Pancreas (tissue), 10 donors: ENCODE measurements around the gene LMX1A. TPM values are rescaled to one million over a fixed set of nuclear protein-coding genes. Genes with fewer than 3 reads are reported as not detected.

ENCODE experiments used
- ATAC-seq, 4 donors: fragments of 200-7000 bp; cut with Tn5 transposase; one replicate each; pipeline versions ENCODE4 v1.8.0 to v1.9.1; 2020; ENCODE audit warnings: mild to moderate bottlenecking in 4 of 4, moderate library complexity in 4 of 4
- DNase-seq, 6 donors: peaks; one replicate each; pipeline ENCODE4 v3.0.0-alpha.2; 2020
- FAIRE-seq: peaks from 2 replicates; lab custom pipeline; 2012; peaks lifted over from hg19 to GRCh38; lab: Jason Lieb, UNC
- H3K27ac ChIP-seq, 4 donors: fragments of 200-600 bp; sonication (generic); 1 replicate in 3 of 4; 2 replicates in 1 of 4; pipeline versions ENCODE4 v1.5.0 to v1.8.0; 2020
- H3K27me3 ChIP-seq, 4 donors: fragments of 200-600 bp; one replicate each; pipeline ENCODE4 v1.8.0; 2021
- H3K36me3 ChIP-seq, 3 donors: fragments of 200-600 bp; sonication (generic) in 1 of 3; one replicate each; pipeline versions ENCODE4 v1.5.0 to v1.8.0; 2020 to 2021
- H3K4me1 ChIP-seq, 3 donors: fragments of 200-600 bp; one replicate each; pipeline ENCODE4 v1.8.0; 2021
- H3K4me3 ChIP-seq, 4 donors: fragments of 200-600 bp; sonication (generic) in 2 of 4; one replicate each; pipeline versions ENCODE4 v1.5.0 to v1.8.0; 2020 to 2021
- H3K9me3 ChIP-seq, 4 donors: fragments of 200-600 bp; one replicate each; pipeline ENCODE4 v1.8.0; 2021
- WGBS, 2 donors: extraction: QIAGEN DNeasy Blood & Tissue Kit; methylation state at CpG; one replicate each; pipeline ENCODE4 v1.1.7; 2013; 5-methylcytosine and 5-hydroxymethylcytosine counted together
- intact Hi-C, 3 donors: fragments of 100-400 bp; cut with DNase I; formaldehyde crosslinking; loops; one replicate each; pipeline versions ENCODE4 v1.11.1 to v1.14.2; 2022
- polyA plus RNA-seq, 2 donors: library from polyadenylated mRNA; stranded (reverse); fragments of 200-250 nt; gene quantifications; one replicate each; pipeline ENCODE4 v1.2.3, GENCODE V29; 2013
- total RNA-seq, 6 donors: library from RNA; stranded (reverse); fragmentation: NEBNext Ultra II Directional in 4 of 6; extraction: Animal tissue kit (Norgen Biotek cat#: 25700) in 4 of 6; gene quantifications; one replicate each; pipeline versions ENCODE4 v1.2.1 to v1.2.4, GENCODE V29; 2021 to 2023
- TF ChIP-seq, protein P1 (sequence below), 4 donors: fragments of 200-600 bp; sonication (generic) in 3 of 4; IDR thresholded peaks; one replicate each; pipeline versions ENCODE4 v1.5.0 to v1.8.0; 2021; ENCODE audit warnings: antibody characterized with exemption in 4 of 4
- donor health status: healthy with polysubstance abuse.
- donor health status: DM: no; HTN: no; CAD: no; lungs with moderate emphysema.
- donor health status: DM: no; HTN: no; CAD: no.
- donor health status: control.
- donor health status: control.
- donor health status: Bipolar disorder and iron deficiency.
- donor health status: DM: yes; HTN: yes; CAD: no.
- donor health status: DM: no; HTN: no; CAD: no.
- donor health status: DM: no; HTN: no; CAD: no.
- donor health status: DM: yes; HTN: yes; CAD: no.

The LMX1A gene
- total and polyA plus RNA-seq, 8 donors = 0.11 TPM; not detected in 7

DNA sequence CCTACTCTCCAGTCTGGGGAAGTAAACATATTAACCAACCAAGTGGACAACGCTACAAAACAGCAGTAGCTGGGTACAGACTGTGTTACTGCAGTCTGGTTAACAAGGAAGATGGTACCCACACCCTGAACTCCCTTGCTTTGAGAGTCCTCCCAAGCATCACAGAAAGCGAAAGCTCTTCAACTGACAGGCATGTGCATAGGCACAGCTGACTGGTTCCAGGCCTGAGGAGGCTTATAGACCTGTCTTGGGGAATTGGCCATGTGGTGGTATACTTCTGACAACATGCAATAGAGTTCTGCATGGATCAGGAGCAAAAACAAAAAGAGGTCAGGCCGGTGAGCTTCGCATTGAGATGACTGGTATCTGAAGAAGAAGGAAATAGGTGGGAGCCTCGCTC is 17.4 kb downstream of the LMX1A start:
- FAIRE-seq (no peak), DNase-seq (no peak), ATAC-seq (no peak)
- Histone ChIP-seq H3K27ac (no peak overlapping the region), H3K27me3 (no peaks in the 10 kb centered on the region), H3K9me3 (no peaks in the 10 kb centered on the region), H3K4me1 (no peaks in the 10 kb centered on the region), H3K36me3 (no peaks in the 10 kb centered on the region), H3K4me3 (no peak overlapping the region)
- 82 to 85% methylated on average over 5 of the region's 5 CpGs for WGBS, 2 donors
- TF ChIP-seq, protein P1, sequence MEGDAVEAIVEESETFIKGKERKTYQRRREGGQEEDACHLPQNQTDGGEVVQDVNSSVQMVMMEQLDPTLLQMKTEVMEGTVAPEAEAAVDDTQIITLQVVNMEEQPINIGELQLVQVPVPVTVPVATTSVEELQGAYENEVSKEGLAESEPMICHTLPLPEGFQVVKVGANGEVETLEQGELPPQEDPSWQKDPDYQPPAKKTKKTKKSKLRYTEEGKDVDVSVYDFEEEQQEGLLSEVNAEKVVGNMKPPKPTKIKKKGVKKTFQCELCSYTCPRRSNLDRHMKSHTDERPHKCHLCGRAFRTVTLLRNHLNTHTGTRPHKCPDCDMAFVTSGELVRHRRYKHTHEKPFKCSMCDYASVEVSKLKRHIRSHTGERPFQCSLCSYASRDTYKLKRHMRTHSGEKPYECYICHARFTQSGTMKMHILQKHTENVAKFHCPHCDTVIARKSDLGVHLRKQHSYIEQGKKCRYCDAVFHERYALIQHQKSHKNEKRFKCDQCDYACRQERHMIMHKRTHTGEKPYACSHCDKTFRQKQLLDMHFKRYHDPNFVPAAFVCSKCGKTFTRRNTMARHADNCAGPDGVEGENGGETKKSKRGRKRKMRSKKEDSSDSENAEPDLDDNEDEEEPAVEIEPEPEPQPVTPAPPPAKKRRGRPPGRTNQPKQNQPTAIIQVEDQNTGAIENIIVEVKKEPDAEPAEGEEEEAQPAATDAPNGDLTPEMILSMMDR (IDR thresholded peaks at IDR 0.05) = no peak
- intact Hi-C loops = no loop called here

DNA sequence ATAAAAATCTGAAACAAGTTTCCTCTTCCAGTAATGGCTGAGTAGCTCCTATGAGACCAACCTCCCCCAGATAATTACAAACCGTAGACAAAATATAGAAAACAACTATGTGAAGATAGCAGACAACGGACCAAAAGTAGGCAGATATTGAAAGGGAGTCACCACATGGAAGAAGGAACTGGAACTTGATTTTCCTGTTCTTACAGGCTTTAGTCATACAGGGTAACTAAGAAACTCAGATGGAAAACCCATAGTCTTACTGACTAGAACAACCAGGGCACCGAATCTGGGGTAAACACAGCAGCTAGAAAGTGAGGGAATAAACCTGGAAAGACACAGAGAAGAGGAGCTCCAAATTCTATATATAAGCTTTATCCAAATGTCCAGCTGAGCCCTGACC is 26.0 kb downstream of the LMX1A start:
- FAIRE-seq (no peak), DNase-seq (no peak), ATAC-seq (no peak)
- Histone ChIP-seq H3K4me3 (no peak overlapping the region), H3K9me3 (no peaks in the 10 kb centered on the region), H3K27ac (no peak overlapping the region), H3K27me3 (no peaks in the 10 kb centered on the region), H3K4me1 (no peaks in the 10 kb centered on the region), H3K36me3 (no peaks in the 10 kb centered on the region)
- TF ChIP-seq, protein P1 (IDR thresholded peaks at IDR 0.05) = no peak
- WGBS, 2 donors = 57 to 64% methylated on average over 3 of the region's 3 CpGs
- intact Hi-C loops = no loop called here

- intact Hi-C loops = no loop called here
- no peak for FAIRE-seq
- WGBS, 2 donors = 67 to 72% methylated on average over 5 of the region's 5 CpGs
Measured at GRCh38 chr1:165329104-165329503, 27.4 kb downstream of the LMX1A start.

DNA sequence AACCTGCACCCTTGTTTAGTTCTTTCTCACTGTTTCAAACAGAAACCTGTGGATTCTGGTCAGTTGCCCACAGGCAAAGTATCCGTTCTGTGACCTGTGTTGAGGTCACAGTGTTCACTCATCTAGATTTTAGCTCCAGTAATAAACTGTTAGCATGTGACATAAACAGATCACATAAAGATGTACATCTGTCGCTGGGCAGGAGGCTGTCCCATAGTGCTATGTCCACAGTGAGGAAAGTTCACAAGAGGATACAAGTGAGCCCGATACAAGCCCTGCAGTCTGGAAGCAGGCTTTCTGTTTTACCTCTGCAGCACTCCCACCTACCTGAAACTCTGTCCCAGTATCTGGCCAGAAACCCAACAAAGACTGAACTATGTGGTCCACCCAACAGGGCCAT is 28.4 kb downstream of the LMX1A start:
- Histone ChIP-seq H3K27ac (no peak overlapping the region), H3K9me3 (no peaks in the 10 kb centered on the region), H3K4me1 (no peaks in the 10 kb centered on the region), H3K4me3 (no peak overlapping the region), H3K27me3 (no peaks in the 10 kb centered on the region), H3K36me3 (no peaks in the 10 kb centered on the region)
- TF ChIP-seq, protein P1 (IDR thresholded peaks at IDR 0.05) = no peak
- ATAC-seq (no peak), DNase-seq (no peak), FAIRE-seq (no peak)
- WGBS, 2 donors = 64 to 79% methylated on average over 3 of the region's 3 CpGs
- intact Hi-C loops = no loop called here

More at GRCh38 chr1:165329104-165329503, 27.4 kb downstream of the LMX1A start:
- Histone ChIP-seq H3K9me3 (no peaks in the 10 kb centered on the region), H3K36me3 (no peaks in the 10 kb centered on the region), H3K4me3 (no peak overlapping the region), H3K27me3 (no peaks in the 10 kb centered on the region), H3K4me1 (no peaks in the 10 kb centered on the region), H3K27ac (no peak overlapping the region)
- TF ChIP-seq, protein P1 (IDR thresholded peaks at IDR 0.05) = no peak
- ATAC-seq (no peak), DNase-seq (no peak)

- no peak for DNase-seq
- Histone ChIP-seq H3K4me3 (no peak overlapping the region), H3K36me3 (no peaks in the 10 kb centered on the region), H3K27ac (no peak overlapping the region), H3K9me3 (no peaks in the 10 kb centered on the region), H3K4me1 (no peaks in the 10 kb centered on the region), H3K27me3 (no peaks in the 10 kb centered on the region)
- intact Hi-C loops = no loop called here
- no peak for FAIRE-seq
- 60 to 69% methylated on average over 2 of the region's 2 CpGs for WGBS, 2 donors
- ATAC-seq = no peak
- TF ChIP-seq, protein P1 (IDR thresholded peaks at IDR 0.05) = no peak
Measured at GRCh38 chr1:165327538-165327937, 29.0 kb downstream of the LMX1A start.
